8988T (cell line): ENCODE measurements around the gene BCL7B.
"Not testable (repeated sequence)": the region's sequence is repeated elsewhere in the genome, so short reads cannot be mapped to it uniquely, and the experiment has no call there.

ENCODE experiments used
- DNase-seq: peaks from one replicate; pipeline ENCODE4 v3.0.0; 2011

BCL7B gene

GRCh38 chr7:73530800-73531199, 26.7 kb downstream of the BCL7B start:
- DNase-seq, result no peak

GRCh38 chr7:73526896-73527821, 30.3 kb downstream of the BCL7B start:
- DNase-seq, result no peak

- DNase-seq, result not testable (repeated sequence)
Observed at GRCh38 chr7:73526158-73526494, 31.4 kb downstream of the BCL7B start.

GRCh38 chr7:73522105-73522872, 35.2 kb downstream of the BCL7B start, which contains the start of gene BAZ1B:
Gene BAZ1B, minus strand, starts transcription at chr7:73522293. Its CDS starts 360 bp downstream, at chr7:73521933.
- peak; percentile 88 for DNase-seq

GRCh38 chr7:73521636-73522104, 35.8 kb downstream of the BCL7B start:
- peak; percentile 52 for DNase-seq

GRCh38 chr7:73520673-73521635, 36.5 kb downstream of the BCL7B start:
- no peak for DNase-seq

GRCh38 chr7:73519867-73520672, 37.4 kb downstream of the BCL7B start:
- DNase-seq, result no peak

- DNase-seq, result no peak
Observed at GRCh38 chr7:73518470-73518869, 39.0 kb downstream of the BCL7B start.

- no peak for DNase-seq
Observed at GRCh38 chr7:73517241-73517995, 40.1 kb downstream of the BCL7B start.

- no peak for DNase-seq
Observed at GRCh38 chr7:73515178-73515577, 42.3 kb downstream of the BCL7B start.

- no peak for DNase-seq
Observed at GRCh38 chr7:73512018-73512780, 45.3 kb downstream of the BCL7B start.

- no peak for DNase-seq
Observed at GRCh38 chr7:73509463-73509862, 48.0 kb downstream of the BCL7B start.

- no peak for DNase-seq
Observed at GRCh38 chr7:73507556-73507955, 49.9 kb downstream of the BCL7B start.

GRCh38 chr7:73504920-73505319, 52.6 kb downstream of the BCL7B start:
- no peak for DNase-seq

GRCh38 chr7:73504017-73504416, 53.5 kb downstream of the BCL7B start:
- no peak for DNase-seq

GRCh38 chr7:73503229-73503628, 54.3 kb downstream of the BCL7B start:
- no peak for DNase-seq

GRCh38 chr7:73496626-73497025, 60.9 kb downstream of the BCL7B start:
- DNase-seq, result no peak

GRCh38 chr7:73495507-73495906, 62.0 kb downstream of the BCL7B start:
- not testable (repeated sequence) for DNase-seq

GRCh38 chr7:73489976-73490375, 67.5 kb downstream of the BCL7B start:
- no peak for DNase-seq

GRCh38 chr7:73487486-73487885, 70.0 kb downstream of the BCL7B start:
- no peak for DNase-seq
